HL-60 (cell line): ENCODE data around the gene SMARCAL1.

Experiments used
- DNase-seq, 2 experiments: peaks; one replicate each; pipeline ENCODE4 v3.0.0-alpha.2; 2010 to 2020; ENCODE audit warnings: low read depth in 1 of 2, low spot score in 1 of 2
- H3K27ac ChIP-seq: fragments of 250-450 bp; sonication (Bioruptor Pico); replicated peaks from 2 replicates; pipeline ENCODE4 v1.5.1; 2020; ENCODE audit warnings: mild to moderate bottlenecking, moderate library complexity
- H3K27me3 ChIP-seq: fragments of 250-450 bp; sonication (Bioruptor Pico); 2 replicates; pipeline ENCODE4 v1.5.1; 2021; ENCODE audit warnings: mild to moderate bottlenecking, moderate library complexity; ENCODE audit not compliant: insufficient read depth, poor library complexity, severe bottlenecking
- H3K4me3 ChIP-seq: replicated peaks from 2 replicates; pipeline ENCODE4 v1.5.1; 2011; ENCODE audit warnings: mild to moderate bottlenecking, control low read depth, low read length; ENCODE audit not compliant: insufficient read depth
- GABPA ChIP-seq: IDR thresholded peaks from 2 replicates; pipeline ENCODE4 v1.6.1; 2012; ENCODE audit warnings: low read depth
- POLR2AphosphoS5 ChIP-seq: IDR thresholded peaks from 2 replicates; pipeline ENCODE4 v1.6.1; 2012; ENCODE audit warnings: low read depth
- REST ChIP-seq: IDR thresholded peaks from 2 replicates; pipeline ENCODE4 v1.6.1; 2012; ENCODE audit warnings: low read depth; ENCODE audit not compliant: insufficient replicate concordance
- SPI1 ChIP-seq: IDR thresholded peaks from 2 replicates; pipeline ENCODE4 v1.6.1; 2012; ENCODE audit warnings: low read depth, mild to moderate bottlenecking, borderline replicate concordance
- TF ChIP-seq, protein P1 (sequence below): IDR thresholded peaks from one replicate; pipeline ENCODE4 v1.5.1; 2011; ENCODE audit warnings: low read length, control low read depth, inconsistent platforms; ENCODE audit not compliant: insufficient read depth

The SMARCAL1 gene

GRCh38 chr2:216526939-216527338, 114.7 kb downstream of the SMARCAL1 start:
- no peak overlapping the region for H3K4me3 ChIP-seq
- TF ChIP-seq GABPA (no peak), SPI1 (no peak), REST (no peak), POLR2AphosphoS5 (no peak)
- TF ChIP-seq, protein P1, sequence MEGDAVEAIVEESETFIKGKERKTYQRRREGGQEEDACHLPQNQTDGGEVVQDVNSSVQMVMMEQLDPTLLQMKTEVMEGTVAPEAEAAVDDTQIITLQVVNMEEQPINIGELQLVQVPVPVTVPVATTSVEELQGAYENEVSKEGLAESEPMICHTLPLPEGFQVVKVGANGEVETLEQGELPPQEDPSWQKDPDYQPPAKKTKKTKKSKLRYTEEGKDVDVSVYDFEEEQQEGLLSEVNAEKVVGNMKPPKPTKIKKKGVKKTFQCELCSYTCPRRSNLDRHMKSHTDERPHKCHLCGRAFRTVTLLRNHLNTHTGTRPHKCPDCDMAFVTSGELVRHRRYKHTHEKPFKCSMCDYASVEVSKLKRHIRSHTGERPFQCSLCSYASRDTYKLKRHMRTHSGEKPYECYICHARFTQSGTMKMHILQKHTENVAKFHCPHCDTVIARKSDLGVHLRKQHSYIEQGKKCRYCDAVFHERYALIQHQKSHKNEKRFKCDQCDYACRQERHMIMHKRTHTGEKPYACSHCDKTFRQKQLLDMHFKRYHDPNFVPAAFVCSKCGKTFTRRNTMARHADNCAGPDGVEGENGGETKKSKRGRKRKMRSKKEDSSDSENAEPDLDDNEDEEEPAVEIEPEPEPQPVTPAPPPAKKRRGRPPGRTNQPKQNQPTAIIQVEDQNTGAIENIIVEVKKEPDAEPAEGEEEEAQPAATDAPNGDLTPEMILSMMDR = no peak
- no peaks in the 10 kb centered on the region for H3K27me3 ChIP-seq
- DNase-seq = no peak
- no peak overlapping the region for H3K27ac ChIP-seq

- H3K4me3 ChIP-seq = no peak overlapping the region
- DNase-seq = no peak
- no peak overlapping the region for H3K27ac ChIP-seq
- TF ChIP-seq GABPA (no peak), POLR2AphosphoS5 (no peak), SPI1 (no peak), REST (no peak)
- H3K27me3 ChIP-seq = no peaks in the 10 kb centered on the region
Observed at GRCh38 chr2:216527600-216527999, 115.3 kb downstream of the SMARCAL1 start.

DNA sequence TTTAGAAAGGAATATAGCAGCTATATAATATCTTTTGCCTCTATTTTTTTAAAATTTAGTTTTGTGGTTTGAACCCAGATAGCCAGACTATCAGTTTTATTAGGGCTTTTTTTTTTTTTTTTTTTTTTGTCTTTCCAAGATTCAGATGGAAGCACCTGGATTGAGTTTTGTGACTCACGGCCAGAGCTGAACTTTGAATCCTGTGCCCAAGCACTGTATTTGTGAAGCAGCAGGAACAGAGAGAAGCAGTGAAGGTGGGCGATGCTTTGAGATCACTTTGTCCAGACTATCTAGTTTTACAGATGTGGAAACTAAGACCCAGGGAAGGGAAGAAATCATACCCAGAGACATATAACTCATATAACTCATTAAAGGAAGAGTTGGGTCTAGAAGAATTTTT, 120.3 kb downstream of the SMARCAL1 start:
- no peak for TF ChIP-seq POLR2AphosphoS5
- no peak for TF ChIP-seq REST
- TF ChIP-seq GABPA = no peak
- TF ChIP-seq SPI1 = no peak
- TF ChIP-seq, protein P1 = no peak
- Histone ChIP-seq H3K27ac (no peak overlapping the region), H3K4me3 (no peak overlapping the region), H3K27me3 (no peaks in the 10 kb centered on the region)
- no peak for DNase-seq
